ENCODE data around the gene FGF9.

FGF9 gene

DNA sequence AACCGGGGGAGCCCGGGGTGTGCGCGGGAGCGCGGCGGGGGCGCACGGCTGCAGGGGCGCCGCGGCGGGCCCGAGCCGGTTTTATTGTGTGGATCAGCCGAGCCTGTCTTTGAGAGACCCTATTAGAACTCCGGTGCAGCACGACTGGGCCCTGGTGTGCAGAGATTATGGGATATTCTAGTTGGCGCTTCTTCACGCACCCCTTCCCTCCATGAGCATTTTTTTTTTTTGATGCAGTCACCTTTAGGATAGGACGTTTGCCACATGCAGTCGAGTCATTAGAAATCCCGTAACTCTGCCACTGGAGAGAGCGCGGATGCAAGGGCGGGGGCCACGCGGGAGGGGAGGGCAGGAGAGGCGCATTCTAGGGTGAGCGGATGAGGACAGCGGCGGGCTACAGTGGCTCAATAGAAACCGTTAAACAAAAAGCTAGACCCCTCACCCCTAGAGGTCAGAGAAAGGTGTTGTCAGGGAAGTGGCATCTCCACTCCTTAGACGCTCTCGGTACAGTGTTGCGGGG lies 3.7 kb downstream of the FGF9 start:
- no peak for FAIRE-seq

GRCh38 chr13:21675095-21675991 lies 4.5 kb downstream of the FGF9 start:
- no peak for FAIRE-seq
- no peak for DNase-seq (ENCODE audit: low spot score)

More for the DNA sequence above, 3.7 kb downstream of the FGF9 start:
- DNase-seq (ENCODE audit: low spot score): no peak

DNA sequence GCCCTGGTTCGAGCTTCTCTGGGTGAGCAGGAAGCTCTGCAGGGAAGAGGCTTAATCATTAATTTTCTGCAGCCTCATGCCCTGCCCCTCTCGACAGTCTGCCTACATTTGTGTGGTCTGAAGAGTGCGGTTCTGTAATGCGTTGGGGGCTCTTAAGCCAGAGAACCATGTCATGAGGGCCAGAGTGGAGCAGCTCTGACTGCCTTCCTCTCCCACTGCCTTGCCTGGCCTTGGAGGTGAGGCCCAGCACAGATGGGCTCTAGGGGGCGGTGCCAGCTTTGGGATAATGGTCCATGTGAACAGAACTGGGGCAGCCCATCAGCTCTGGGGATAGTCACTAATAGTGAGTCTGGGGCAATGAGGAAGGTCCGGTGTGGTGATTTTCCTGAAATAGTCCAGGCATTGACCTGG lies 5.7 kb downstream of the FGF9 start:
- DNase-seq (ENCODE audit: low spot score) (no peak), FAIRE-seq (no peak)

DNA sequence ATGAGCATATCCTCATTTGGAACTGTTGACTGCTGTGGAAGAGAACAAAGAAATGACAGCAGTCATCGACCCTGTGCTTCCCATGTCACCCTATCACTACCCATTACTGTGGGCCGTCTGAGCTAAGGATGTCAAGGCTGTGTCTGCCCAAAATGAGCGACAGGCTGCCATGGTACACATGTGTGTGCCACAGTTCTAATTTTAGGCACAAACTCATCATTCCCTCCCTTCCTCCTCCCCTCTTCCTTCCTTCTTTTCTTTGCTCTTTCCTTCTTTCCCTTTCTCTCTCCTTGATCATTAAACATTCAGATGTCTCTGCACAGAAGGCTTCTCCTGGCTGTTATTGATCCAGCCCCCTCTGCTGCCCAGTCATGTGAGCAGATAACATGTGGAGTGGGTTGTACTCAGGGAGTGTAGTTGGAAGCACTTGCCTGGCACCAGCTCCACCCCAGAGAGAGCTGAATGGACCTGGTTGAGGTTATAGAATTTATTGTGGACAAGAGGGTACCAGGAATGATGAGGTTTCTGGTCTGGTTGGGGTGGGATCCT lies 6.3 kb downstream of the FGF9 start:
- FAIRE-seq: no peak
- DNase-seq (ENCODE audit: low spot score): no peak

- peak; percentile 60 for DNase-seq (ENCODE audit: low spot score)
Measured at GRCh38 chr13:21683034-21683733, 12.3 kb downstream of the FGF9 start.

DNA sequence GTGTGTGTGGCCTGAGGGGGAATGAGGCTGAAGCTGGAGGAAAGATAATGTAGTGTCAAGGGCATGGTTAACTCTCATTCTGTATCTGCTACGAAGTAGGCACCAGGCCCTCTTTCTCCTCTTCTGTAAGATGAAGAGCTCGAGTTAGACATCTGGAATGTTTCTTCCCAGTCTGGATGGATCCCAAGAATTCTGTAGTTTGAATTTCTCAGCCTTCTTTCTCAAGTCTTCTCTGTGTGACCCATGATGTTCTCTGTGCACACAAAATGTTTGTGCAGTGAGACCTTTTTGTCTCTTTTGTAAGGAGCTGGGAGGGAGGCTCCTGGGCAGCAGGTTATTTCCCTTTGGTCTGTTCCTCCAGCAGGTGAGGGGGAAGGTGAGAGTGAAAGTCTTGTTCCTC lies 13.7 kb downstream of the FGF9 start:
- DNase-seq (ENCODE audit: low spot score) (no peak), FAIRE-seq (no peak)

More at GRCh38 chr13:21683034-21683733, 12.3 kb downstream of the FGF9 start:
- no peak for FAIRE-seq

- no peak for DNase-seq (ENCODE audit: low spot score)
- FAIRE-seq: no peak
Measured at GRCh38 chr13:21685485-21686064, 14.7 kb downstream of the FGF9 start.

GRCh38 chr13:21686751-21687391 lies 16.0 kb downstream of the FGF9 start:
- no peak for DNase-seq (ENCODE audit: low spot score)
- FAIRE-seq: no peak

DNA sequence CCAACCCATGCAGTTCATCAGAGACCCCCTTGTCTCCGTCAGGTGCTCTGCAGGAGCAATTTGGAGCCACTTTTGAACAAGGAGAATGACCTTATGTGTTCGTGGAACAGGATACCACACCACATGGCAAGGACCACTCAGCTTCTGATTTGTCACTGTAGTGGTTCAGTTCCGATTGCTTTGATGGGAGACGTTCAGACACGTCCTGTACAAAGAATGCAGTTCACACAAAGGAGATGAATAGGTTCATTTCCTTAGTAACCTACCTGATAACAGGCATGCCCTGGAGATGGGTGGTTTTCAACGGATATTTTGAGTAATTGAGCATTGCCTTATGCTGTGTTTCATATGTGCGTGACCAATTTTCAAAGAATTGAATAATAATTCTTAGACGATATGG lies 17.2 kb downstream of the FGF9 start:
- FAIRE-seq (no peak), DNase-seq (ENCODE audit: low spot score) (no peak)

DNA sequence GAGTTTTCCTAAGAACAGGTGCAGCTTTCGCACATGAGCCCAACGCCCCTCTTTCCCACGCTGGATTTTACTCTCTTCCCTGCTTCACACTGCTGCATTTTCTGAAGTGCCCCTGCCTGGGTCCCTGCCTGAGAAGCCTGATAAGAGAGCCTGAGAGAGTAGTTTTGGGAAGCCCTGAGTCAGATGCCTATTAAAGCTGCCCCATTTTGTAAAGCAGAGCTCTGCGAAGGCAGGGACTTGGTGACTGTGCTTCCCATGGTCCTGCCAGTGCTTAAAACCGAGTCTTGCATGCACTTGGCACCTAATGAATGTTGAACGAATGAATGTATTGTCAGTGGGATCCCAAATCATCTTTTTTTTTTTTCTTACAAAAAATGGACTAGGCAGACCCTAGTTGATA lies 18.2 kb downstream of the FGF9 start:
- DNase-seq (ENCODE audit: low spot score): no peak
- no peak for FAIRE-seq

GRCh38 chr13:21690955-21691354 lies 20.1 kb downstream of the FGF9 start:
- no peak for FAIRE-seq
- DNase-seq (ENCODE audit: low spot score): no peak

DNA sequence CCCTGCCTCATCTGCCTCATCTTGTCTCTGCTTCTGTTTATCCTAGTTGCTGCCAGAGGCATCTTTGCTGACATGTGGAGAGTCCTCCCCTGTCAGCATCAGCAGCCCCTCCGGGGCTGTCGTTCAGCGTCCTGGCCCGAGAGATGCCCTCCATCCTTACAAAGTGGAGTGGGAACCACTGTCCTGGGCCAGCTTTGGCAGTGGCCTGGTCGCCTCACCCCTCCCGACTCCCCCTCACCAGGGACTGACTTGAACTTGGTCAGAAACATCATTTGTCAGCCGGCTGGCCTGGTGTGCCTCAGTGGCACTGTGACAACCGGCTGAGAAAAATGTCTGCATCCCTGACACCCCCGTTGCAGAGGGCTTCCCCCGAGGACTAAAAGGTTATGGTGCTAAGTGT lies 20.6 kb downstream of the FGF9 start:
- DNase-seq (ENCODE audit: low spot score): no peak
- no peak for FAIRE-seq

GRCh38 chr13:21691928-21692327 lies 21.1 kb downstream of the FGF9 start:
- FAIRE-seq (no peak), DNase-seq (ENCODE audit: low spot score) (no peak)

DNA sequence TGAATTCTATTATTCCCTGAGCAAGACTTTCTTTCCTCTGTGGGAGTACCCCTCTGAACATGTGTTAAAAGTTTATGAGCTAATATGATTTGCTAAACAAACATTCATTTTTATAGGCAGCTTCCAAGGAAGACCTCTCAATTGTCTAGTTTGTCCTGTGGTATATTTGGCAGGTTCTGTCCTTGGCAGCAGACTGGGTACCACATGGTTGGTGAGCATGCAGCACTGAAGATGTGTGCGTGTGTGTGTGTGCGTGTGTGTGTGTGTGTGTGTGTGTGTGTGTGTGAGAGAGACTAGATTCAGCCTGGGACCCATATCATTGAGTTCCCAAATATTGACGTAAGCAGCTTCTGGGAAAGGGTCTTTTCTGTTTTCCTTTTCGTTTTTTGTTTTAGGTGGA lies 24.0 kb downstream of the FGF9 start:
- FAIRE-seq (no peak), DNase-seq (ENCODE audit: low spot score) (no peak)

GRCh38 chr13:21695546-21695945 lies 24.7 kb downstream of the FGF9 start:
- FAIRE-seq: no peak
- DNase-seq (ENCODE audit: low spot score): no peak

GRCh38 chr13:21696865-21697448 lies 26.1 kb downstream of the FGF9 start:
- no peak for DNase-seq (ENCODE audit: low spot score)
- FAIRE-seq: no peak

- no peak for DNase-seq (ENCODE audit: low spot score)
- FAIRE-seq: no peak
Measured at GRCh38 chr13:21698817-21699679, 28.2 kb downstream of the FGF9 start.

DNA sequence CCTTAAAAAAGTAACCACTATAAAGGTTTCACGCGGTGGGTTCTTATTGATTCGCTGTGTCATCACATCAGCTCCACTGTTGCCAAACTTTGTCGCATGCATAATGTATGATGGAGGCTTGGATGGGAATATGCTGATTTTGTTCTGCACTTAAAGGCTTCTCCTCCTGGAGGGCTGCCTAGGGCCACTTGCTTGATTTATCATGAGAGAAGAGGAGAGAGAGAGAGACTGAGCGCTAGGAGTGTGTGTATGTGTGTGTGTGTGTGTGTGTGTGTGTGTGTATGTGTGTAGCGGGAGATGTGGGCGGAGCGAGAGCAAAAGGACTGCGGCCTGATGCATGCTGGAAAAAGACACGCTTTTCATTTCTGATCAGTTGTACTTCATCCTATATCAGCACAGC lies 30.6 kb downstream of the FGF9 start:
- FAIRE-seq: no peak
- DNase-seq (ENCODE audit: low spot score): no peak

DNA sequence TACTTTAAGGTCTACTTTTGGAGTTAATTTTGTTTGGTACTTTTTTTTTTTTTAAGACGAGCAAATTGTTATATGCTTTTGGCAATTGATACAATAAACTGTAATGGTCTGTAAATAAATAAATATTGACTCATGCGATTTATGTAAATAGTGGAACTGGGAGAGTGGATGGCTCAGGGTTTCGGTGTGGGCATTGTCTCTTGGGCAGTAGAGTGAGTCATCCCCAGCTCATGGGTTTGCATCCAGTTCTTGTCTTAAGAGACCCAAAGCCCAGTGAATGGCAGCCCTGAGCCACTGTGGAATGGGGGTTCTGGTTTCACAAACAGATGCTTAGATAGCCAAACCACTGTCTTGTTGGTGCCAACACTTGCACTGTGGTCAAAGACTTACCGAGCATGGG lies 33.0 kb downstream of the FGF9 start:
- FAIRE-seq: no peak
- no peak for DNase-seq (ENCODE audit: low spot score)

- no peak for FAIRE-seq
Measured at GRCh38 chr13:21707586-21707985, 36.7 kb downstream of the FGF9 start.

More at GRCh38 chr13:21707586-21707985, 36.7 kb downstream of the FGF9 start:
- DNase-seq (ENCODE audit: low spot score): no peak

Measured in urothelium cell line (cell line).